Testis (tissue), 2 donors: ENCODE data around the gene FAM131C.

Experiments used
- CTCF ChIP-seq, 3 experiments: fragments of 450-650 bp in 2 of 3; fragments of 200-600 bp in 1 of 3; sonication (generic) in 1 of 3; IDR thresholded peaks; one replicate each; pipeline ENCODE4 v1.5.1; 2016 to 2019; ENCODE audit warnings: antibody characterized with exemption in 3 of 3, mild to moderate bottlenecking in 2 of 3, moderate library complexity in 1 of 3
- POLR2A ChIP-seq: fragments of 450-650 bp; IDR thresholded peaks from one replicate; pipeline ENCODE4 v1.6.1; 2017; ENCODE audit warnings: antibody characterized with exemption, mild to moderate bottlenecking, moderate library complexity

GRCh38 chr1:16051039-16051438 lies 22.4 kb downstream of the FAM131C start:
- no peak for TF ChIP-seq POLR2A
- no peak for TF ChIP-seq CTCF (IDR thresholded peaks at IDR 0.05)
